HL-60/S4 (cell line): ENCODE measurements around the gene ZDHHC11.
"Not testable (repeated sequence)": the region's sequence is repeated elsewhere in the genome, so short reads cannot be mapped to it uniquely, and the experiment has no call there.

Source experiments
- in situ Hi-C: fragments of 300-500 bp; cut with MboI; formaldehyde crosslinking; loops from 2 replicates; pipeline ENCODE4 v1.14.3; 2022; ENCODE audit warnings: low sequenced_read_pairs

Gene ZDHHC11

GRCh38 chr5:845676-846601 lies 4.8 kb downstream of the ZDHHC11 start:
- in situ Hi-C loops, result not testable (repeated sequence)

GRCh38 chr5:845031-845675 lies 5.6 kb downstream of the ZDHHC11 start:
- in situ Hi-C loops, result not testable (repeated sequence)

- in situ Hi-C loops, result not testable (repeated sequence)
These were observed 6.4 kb downstream of the ZDHHC11 start for GRCh38 chr5:844426-844825.

- in situ Hi-C loops, result not testable (repeated sequence)
These were observed 6.9 kb downstream of the ZDHHC11 start for GRCh38 chr5:843926-844325.

GRCh38 chr5:843371-843770 lies 7.4 kb downstream of the ZDHHC11 start:
- in situ Hi-C loops, result not testable (repeated sequence)

- in situ Hi-C loops, result not testable (repeated sequence)
These were observed 8.2 kb downstream of the ZDHHC11 start for GRCh38 chr5:842402-843221.

- in situ Hi-C loops, result not testable (repeated sequence)
These were observed 9.0 kb downstream of the ZDHHC11 start for GRCh38 chr5:841531-842401.

- in situ Hi-C loops, result not testable (repeated sequence)
These were observed 9.8 kb downstream of the ZDHHC11 start for GRCh38 chr5:840974-841435.

GRCh38 chr5:840118-840973 lies 10.4 kb downstream of the ZDHHC11 start:
- in situ Hi-C loops, result not testable (repeated sequence)

GRCh38 chr5:838431-838851 lies 12.3 kb downstream of the ZDHHC11 start:
- in situ Hi-C loops, result not testable (repeated sequence)

GRCh38 chr5:837621-838121 lies 13.1 kb downstream of the ZDHHC11 start:
- in situ Hi-C loops, result not testable (repeated sequence)

GRCh38 chr5:835933-836612 lies 14.7 kb downstream of the ZDHHC11 start:
- in situ Hi-C loops, result not testable (repeated sequence)

- in situ Hi-C loops, result not testable (repeated sequence)
These were observed 16.8 kb downstream of the ZDHHC11 start for GRCh38 chr5:834013-834412.

- in situ Hi-C loops, result not testable (repeated sequence)
These were observed 22.6 kb downstream of the ZDHHC11 start for GRCh38 chr5:828194-828593.

GRCh38 chr5:825544-825943 lies 25.2 kb downstream of the ZDHHC11 start:
- in situ Hi-C loops, result not testable (repeated sequence)

- in situ Hi-C loops, result no loop called here
These were observed 29.3 kb downstream of the ZDHHC11 start for GRCh38 chr5:821504-821903.

GRCh38 chr5:820245-820644 lies 30.5 kb downstream of the ZDHHC11 start:
- in situ Hi-C loops, result no loop called here

- in situ Hi-C loops, result no loop called here
These were observed 31.7 kb downstream of the ZDHHC11 start for GRCh38 chr5:819078-819477.
